Activated CD8-positive, alpha-beta T cell treated with anti-CD3 and anti-CD28 coated beads for 36 hours (primary cell): ENCODE results near the gene HNRNPAB. TPM values are rescaled to one million over a fixed set of nuclear protein-coding genes. Genes with fewer than 3 reads are reported as not detected.

ENCODE experiments used
- ATAC-seq: fragments of 200-7000 bp; cut with Tn5 transposase; one replicate; pipeline ENCODE4 v1.10.0; 2021; ENCODE audit warnings: mild to moderate bottlenecking, moderate library complexity
- CTCF ChIA-PET: fragments of 350-600 bp; sonication (Branson Sonifier 250); formaldehyde crosslinking; loops from one replicate; lab custom pipeline; 2021; ENCODE audit warnings: antibody characterized with exemption; lab: Charles Lee
- POLR2A ChIA-PET: fragments of 350-600 bp; sonication (Branson Sonifier 250); formaldehyde crosslinking; loops from one replicate; lab custom pipeline; 2021; ENCODE audit warnings: antibody characterized with exemption; lab: Charles Lee
- DNase-seq: peaks from one replicate; pipeline ENCODE4 v3.0.0-alpha.2; 2020
- H3K27ac Mint-ChIP-seq: one replicate; pipeline ENCODE4 v1.8.0; 2021; ENCODE audit warnings: mild to moderate bottlenecking, mixed read lengths
- H3K27me3 Mint-ChIP-seq: one replicate; pipeline ENCODE4 v1.8.0; 2021; ENCODE audit warnings: mixed read lengths
- H3K36me3 Mint-ChIP-seq: one replicate; pipeline ENCODE4 v1.8.0; 2021; ENCODE audit warnings: low read depth, mixed read lengths
- H3K4me1 Mint-ChIP-seq: one replicate; pipeline ENCODE4 v1.8.0; 2021; ENCODE audit warnings: low read depth, mixed read lengths
- H3K4me3 Mint-ChIP-seq: one replicate; pipeline ENCODE4 v1.8.0; 2021; ENCODE audit warnings: mild to moderate bottlenecking, moderate library complexity, mixed read lengths
- H3K9me3 Mint-ChIP-seq: one replicate; pipeline ENCODE4 v1.8.0; 2021; ENCODE audit warnings: mixed read lengths
- intact Hi-C: fragments of 100-400 bp; cut with micrococcal nuclease; formaldehyde crosslinking; loops from one replicate; pipeline ENCODE4 v1.10.0; 2022
- total RNA-seq, 2 experiments: library from RNA; stranded (reverse); gene quantifications; one replicate each; pipeline ENCODE4 v1.2.3, GENCODE V29; 2021
- TF ChIP-seq, protein P1 (sequence below): fragments of 200-600 bp; IDR thresholded peaks from one replicate; pipeline ENCODE4 v1.8.0; 2022; ENCODE audit warnings: antibody characterized with exemption, mild to moderate bottlenecking

Gene HNRNPAB
- total RNA-seq, 2 experiments from 2014 or later: 392 to 399 TPM

DNA sequence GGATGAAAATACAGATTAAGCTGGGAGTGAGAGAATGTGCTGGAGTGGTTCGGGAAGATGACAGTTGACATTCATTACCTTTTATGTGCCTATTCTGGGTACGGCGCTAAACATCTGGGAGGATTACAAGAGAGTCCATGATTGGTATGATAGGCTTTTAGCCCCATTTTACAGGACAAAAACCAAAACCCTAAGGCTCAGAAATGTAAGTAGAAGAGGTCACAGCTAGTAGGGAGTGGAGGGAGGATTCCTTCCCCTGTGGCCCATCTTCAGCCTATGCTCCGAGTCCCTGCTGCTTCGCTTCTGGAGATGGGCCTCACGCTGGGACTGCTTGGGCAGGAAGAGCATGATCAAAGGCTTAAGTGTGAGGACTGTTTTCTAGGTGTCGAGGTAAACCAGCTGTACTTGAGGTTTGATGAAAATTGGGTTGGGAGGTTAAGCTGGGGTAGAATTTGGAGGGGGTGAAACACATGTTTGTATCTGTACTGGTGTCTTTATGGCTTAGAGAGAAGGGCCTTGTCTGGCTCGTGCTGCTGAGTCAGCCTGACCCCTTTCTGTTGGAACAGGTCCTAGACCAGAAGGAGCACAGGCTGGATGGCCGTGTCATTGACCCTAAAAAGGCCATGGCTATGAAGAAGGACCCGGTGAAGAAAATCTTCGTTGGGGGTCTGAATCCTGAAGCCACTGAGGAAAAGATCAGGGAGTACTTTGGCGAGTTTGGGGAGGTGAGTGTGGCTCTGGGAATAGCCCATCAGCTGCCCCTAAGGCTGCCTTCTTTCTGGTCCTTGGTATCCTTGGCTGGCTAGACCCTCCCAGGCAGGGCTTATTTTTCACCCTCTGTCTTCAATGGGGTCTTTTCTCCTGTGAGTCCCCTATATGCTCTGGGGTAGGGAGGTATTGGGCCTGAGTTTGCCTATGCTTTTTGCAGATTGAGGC, 2.1 kb downstream of the HNRNPAB start:
- Mint-ChIP-seq H3K27ac (peak overlapping the region; percentile 86), H3K36me3 (peaks cover 60% of the 10 kb centered on the region), H3K4me1 (peaks cover 43% of the 10 kb centered on the region), H3K9me3 (no peaks in the 10 kb centered on the region), H3K27me3 (peaks cover 2% of the 10 kb centered on the region), H3K4me3 (peak overlapping the region; percentile 86)
- CTCF ChIA-PET: interaction anchor here (0.9 kb wide), 1 partner anchor 131 kb away, joined by 6 read pairs; no protein-coding TSS in a partner anchor
- no peak for DNase-seq
- no peak for ATAC-seq
- POLR2A ChIA-PET: interaction anchor here (0.6 to 16.9 kb wide), 9 partner anchors 9 to 1426 kb away, joined by 3 to 431 read pairs (median 5); partner anchors contain the start of genes HNRNPH1 and PHYKPL
- TF ChIP-seq, protein P1, sequence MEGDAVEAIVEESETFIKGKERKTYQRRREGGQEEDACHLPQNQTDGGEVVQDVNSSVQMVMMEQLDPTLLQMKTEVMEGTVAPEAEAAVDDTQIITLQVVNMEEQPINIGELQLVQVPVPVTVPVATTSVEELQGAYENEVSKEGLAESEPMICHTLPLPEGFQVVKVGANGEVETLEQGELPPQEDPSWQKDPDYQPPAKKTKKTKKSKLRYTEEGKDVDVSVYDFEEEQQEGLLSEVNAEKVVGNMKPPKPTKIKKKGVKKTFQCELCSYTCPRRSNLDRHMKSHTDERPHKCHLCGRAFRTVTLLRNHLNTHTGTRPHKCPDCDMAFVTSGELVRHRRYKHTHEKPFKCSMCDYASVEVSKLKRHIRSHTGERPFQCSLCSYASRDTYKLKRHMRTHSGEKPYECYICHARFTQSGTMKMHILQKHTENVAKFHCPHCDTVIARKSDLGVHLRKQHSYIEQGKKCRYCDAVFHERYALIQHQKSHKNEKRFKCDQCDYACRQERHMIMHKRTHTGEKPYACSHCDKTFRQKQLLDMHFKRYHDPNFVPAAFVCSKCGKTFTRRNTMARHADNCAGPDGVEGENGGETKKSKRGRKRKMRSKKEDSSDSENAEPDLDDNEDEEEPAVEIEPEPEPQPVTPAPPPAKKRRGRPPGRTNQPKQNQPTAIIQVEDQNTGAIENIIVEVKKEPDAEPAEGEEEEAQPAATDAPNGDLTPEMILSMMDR: no peak
- intact Hi-C loops: no loop called here

DNA sequence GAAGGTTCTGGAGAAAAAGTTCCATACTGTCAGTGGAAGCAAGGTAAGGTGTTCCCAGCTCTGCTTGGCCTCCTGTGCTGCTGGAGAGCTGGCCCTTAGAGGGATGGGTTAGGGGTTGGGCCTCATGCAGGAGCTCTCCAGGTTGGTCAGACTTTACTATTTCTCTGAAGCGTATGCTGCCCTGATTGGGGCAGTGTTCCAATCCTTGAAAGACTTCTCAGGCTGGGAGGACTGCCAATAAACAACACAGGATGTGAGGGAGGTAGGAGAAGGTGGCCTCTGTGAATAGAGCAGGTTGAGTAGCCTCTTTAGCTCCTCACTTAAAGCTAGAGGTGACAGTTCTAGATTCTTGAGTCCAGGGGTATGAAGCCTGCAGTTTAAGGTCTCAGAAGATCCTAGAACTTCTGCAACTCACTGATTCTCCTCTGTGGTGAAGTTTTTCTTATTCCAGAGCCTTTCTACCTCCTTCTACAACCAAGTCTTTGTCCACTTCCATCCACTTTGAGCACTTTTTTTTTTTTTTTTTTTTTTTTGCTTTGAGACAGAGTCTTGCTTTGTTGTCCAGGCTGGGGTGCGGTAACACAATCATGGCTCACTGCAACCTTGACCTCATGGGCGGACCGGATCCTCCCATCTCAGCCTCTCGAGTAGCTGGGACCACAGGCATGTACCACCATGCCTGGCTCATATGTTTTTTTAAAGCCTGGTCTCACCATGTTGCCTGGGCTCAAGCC, 3.0 kb downstream of the HNRNPAB start:
- Mint-ChIP-seq H3K27me3 (peaks cover 2% of the 10 kb centered on the region), H3K4me1 (peaks cover 38% of the 10 kb centered on the region)

DNA sequence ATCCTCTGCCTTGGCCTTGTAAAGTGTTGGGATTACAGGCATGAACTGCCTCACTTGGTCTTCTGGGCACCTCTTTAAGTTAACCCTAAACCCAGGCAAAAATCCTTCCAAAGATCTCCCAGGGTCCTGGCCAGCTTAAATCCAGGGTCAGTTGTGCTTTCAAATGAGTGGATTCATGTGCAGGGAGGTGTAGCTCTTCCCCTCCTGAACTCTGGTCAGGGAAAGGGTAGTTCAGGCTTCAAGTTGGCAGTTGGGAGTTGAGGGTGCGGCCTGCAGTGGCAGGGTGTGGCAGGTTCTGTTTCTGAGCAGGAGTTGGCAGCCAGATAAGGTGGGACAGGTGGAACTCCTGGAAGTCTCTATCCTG, 3.6 kb downstream of the HNRNPAB start:
- intact Hi-C loops: no loop called here
- peaks cover 36% of the 10 kb centered on the region for H3K4me1 Mint-ChIP-seq
- ChIA-PET CTCF (no interaction called here), POLR2A (interaction anchor here (3.0 to 16.9 kb wide), 3 partner anchors 8 to 26 kb away, joined by 23 to 431 read pairs (median 114); partner anchors contain the start of gene PHYKPL)
- TF ChIP-seq, protein P1: no peak
- ATAC-seq (no peak), DNase-seq (no peak)
- H3K36me3 Mint-ChIP-seq: peaks cover 67% of the 10 kb centered on the region
- H3K9me3 Mint-ChIP-seq: no peaks in the 10 kb centered on the region
- peaks cover 2% of the 10 kb centered on the region for H3K27me3 Mint-ChIP-seq
- H3K4me3 Mint-ChIP-seq: peak overlapping the region; percentile 86
- H3K27ac Mint-ChIP-seq: peak overlapping the region; percentile 86

More for the DNA sequence above, 3.0 kb downstream of the HNRNPAB start:
- Mint-ChIP-seq H3K36me3 (peaks cover 65% of the 10 kb centered on the region), H3K9me3 (no peaks in the 10 kb centered on the region), H3K27ac (peak overlapping the region; percentile 86), H3K4me3 (peak overlapping the region; percentile 86)
- TF ChIP-seq, protein P1: no peak
- intact Hi-C loops: no loop called here
- DNase-seq (no peak), ATAC-seq (no peak)
- ChIA-PET CTCF (no interaction called here), POLR2A (interaction anchor here (2.1 to 16.9 kb wide), 4 partner anchors 8 to 57 kb away, joined by 8 to 431 read pairs (median 68); partner anchors contain the start of gene PHYKPL)

DNA sequence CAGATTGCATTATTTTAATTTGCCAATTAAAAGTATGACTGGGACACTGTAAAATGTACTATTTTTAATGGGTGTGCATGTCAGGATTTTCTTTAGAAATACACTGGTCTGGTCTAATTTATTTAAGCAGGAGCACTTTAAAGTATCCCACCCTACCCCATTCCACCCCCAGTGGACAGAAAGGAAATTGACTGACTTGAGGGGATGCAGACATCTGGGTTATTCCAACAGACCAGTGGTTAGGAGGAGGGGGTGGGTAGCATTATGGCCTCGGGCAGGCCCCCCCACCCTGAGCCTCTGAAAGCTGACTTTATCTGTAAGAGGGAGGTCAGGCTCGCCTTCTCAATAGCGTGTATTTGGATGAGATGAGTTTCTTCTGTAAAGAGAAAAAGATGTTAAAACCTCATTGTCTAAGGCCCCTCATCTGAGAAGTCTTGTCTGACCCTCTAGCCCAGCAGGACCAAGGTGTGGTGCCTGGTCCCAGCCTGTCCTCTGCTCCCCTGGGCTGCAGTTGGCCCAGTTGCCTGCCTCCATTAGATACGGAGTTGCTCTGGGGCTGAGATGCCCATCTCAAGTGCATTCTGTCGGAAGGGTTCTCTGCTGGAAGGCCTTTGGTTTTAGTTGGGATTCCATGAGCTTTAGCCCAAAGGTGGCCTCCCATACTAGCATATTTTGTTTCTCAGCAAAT, 4.4 kb downstream of the HNRNPAB start:
- TF ChIP-seq, protein P1: peak; percentile 33
- ChIA-PET POLR2A (interaction anchor here (1.3 to 16.9 kb wide), 3 partner anchors 7 to 25 kb away, joined by 4 to 431 read pairs (median 114); partner anchors contain the start of gene PHYKPL), CTCF (no interaction called here)
- Mint-ChIP-seq H3K4me3 (no peak overlapping the region), H3K27ac (peak overlapping the region; percentile 68), H3K36me3 (peaks cover 74% of the 10 kb centered on the region), H3K9me3 (no peaks in the 10 kb centered on the region), H3K4me1 (peaks cover 35% of the 10 kb centered on the region), H3K27me3 (peaks cover 2% of the 10 kb centered on the region)
- intact Hi-C loops: no loop called here
- DNase-seq (no peak), ATAC-seq (no peak)
